Activated T-cell treated with anti-CD3 and anti-CD28 coated beads, Interleukin-2, amount 50 U/mL, for 48 hours (primary cell): ENCODE results near the gene CHIA.

Source experiments
- DNase-seq, 2 experiments: peaks; one replicate each; pipeline ENCODE4 v3.0.0-alpha.2; 2020

The CHIA gene

DNA sequence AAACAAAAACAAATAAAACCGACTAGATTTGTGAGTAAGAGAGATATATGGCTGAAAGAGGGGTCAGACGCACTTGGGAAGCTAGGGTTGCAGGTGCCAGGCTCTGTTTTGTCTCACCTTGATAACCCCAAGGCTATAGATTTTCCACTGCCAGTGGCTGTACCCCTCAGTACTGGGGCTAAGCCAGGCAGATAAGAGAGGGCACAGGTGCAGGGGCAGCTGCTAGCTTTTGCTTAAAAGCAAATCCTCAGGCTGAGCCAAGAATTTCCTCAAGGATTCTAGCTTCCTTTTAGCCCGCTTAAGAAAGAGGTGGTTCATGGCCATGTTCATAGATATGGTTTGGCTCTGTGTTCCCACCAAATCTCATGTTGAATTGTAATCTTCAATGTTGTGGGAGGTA is 79.0 kb downstream of the CHIA start:
- no peak for DNase-seq
